WTC11 (cell line): ENCODE measurements around the gene FITM1. TPM values are rescaled to one million over a fixed set of nuclear protein-coding genes. Genes with fewer than 3 reads are reported as not detected.
A peak's percentile ranks its signal among the peaks of the same experiment; 100 is the strongest.

Experiments used
- ATF1 ChIP-seq: sonication (generic); formaldehyde crosslinking; IDR thresholded peaks from 2 replicates; pipeline ENCODE4 v1.8.1; 2023; ENCODE audit warnings: mild to moderate bottlenecking, moderate library complexity, missing genetic modification reagents
- ESRRA ChIP-seq: sonication (generic); formaldehyde crosslinking; IDR thresholded peaks from 2 replicates; pipeline ENCODE4 v1.8.1; 2022; ENCODE audit warnings: mild to moderate bottlenecking, missing genetic modification reagents, borderline replicate concordance
- FOXK1 ChIP-seq: sonication (generic); formaldehyde crosslinking; IDR thresholded peaks from 2 replicates; pipeline ENCODE4 v1.8.0; 2022; ENCODE audit warnings: mild to moderate bottlenecking, moderate library complexity, missing genetic modification reagents
- MXD4 ChIP-seq: fragments of 250-450 bp; sonication (Bioruptor Pico); IDR thresholded peaks from 2 replicates; pipeline ENCODE4 v1.8.0; 2021; ENCODE audit warnings: mild to moderate bottlenecking, moderate library complexity, borderline replicate concordance
- NR1H2 ChIP-seq: sonication (generic); formaldehyde crosslinking; IDR thresholded peaks from 2 replicates; pipeline ENCODE4 v1.9.0; 2021; ENCODE audit warnings: mild to moderate bottlenecking, moderate library complexity, missing genetic modification reagents
- NR3C1 ChIP-seq: sonication (generic); formaldehyde crosslinking; conservative IDR thresholded peaks from 2 replicates; pipeline ENCODE4 v1.8.1; 2023; ENCODE audit warnings: low read depth, mild to moderate bottlenecking, missing genetic modification reagents
- RORB ChIP-seq: fragments of 250-450 bp; sonication (Bioruptor Pico); IDR thresholded peaks from 2 replicates; pipeline ENCODE4 v1.9.0; 2021; ENCODE audit warnings: mild to moderate bottlenecking
- SMAD4 ChIP-seq: sonication (generic); formaldehyde crosslinking; IDR thresholded peaks from 2 replicates; pipeline ENCODE4 v1.8.0; 2022; ENCODE audit warnings: mild to moderate bottlenecking, missing genetic modification reagents
- SOX15 ChIP-seq: fragments of 250-450 bp; sonication (Bioruptor Pico); IDR thresholded peaks from 2 replicates; pipeline ENCODE4 v1.9.0; 2021; ENCODE audit warnings: mild to moderate bottlenecking
- TCF7 ChIP-seq: sonication (generic); formaldehyde crosslinking; IDR thresholded peaks from 2 replicates; pipeline ENCODE4 v1.8.0; 2022; ENCODE audit warnings: mild to moderate bottlenecking, low read depth, missing genetic modification reagents, moderate library complexity
- TEAD1 ChIP-seq: sonication (generic); formaldehyde crosslinking; IDR thresholded peaks from 2 replicates; pipeline ENCODE4 v1.8.0; 2022; ENCODE audit warnings: mild to moderate bottlenecking, missing genetic modification reagents
- ZBTB21 ChIP-seq: sonication (generic); formaldehyde crosslinking; IDR thresholded peaks from 2 replicates; pipeline ENCODE4 v1.8.1; 2023; ENCODE audit warnings: mild to moderate bottlenecking, missing genetic modification reagents, borderline replicate concordance
- ZNF232 ChIP-seq: sonication (generic); formaldehyde crosslinking; IDR thresholded peaks from 2 replicates; pipeline ENCODE4 v1.8.0; 2022; ENCODE audit warnings: mild to moderate bottlenecking, missing genetic modification reagents
- ZNF317 ChIP-seq: sonication (generic); formaldehyde crosslinking; IDR thresholded peaks from 2 replicates; pipeline ENCODE4 v1.8.1; 2023; ENCODE audit warnings: low read depth, mild to moderate bottlenecking, moderate library complexity, missing genetic modification reagents, borderline replicate concordance
- ZNF416 ChIP-seq: fragments of 250-450 bp; sonication (Bioruptor Pico); IDR thresholded peaks from 2 replicates; pipeline ENCODE4 v1.9.0; 2021; ENCODE audit warnings: mild to moderate bottlenecking, inconsistent platforms
- total RNA-seq: library from RNA; stranded (reverse); gene quantifications from 3 replicates; pipeline ENCODE4 v1.2.3, GENCODE V29; 2021
- TF ChIP-seq, protein P1 (sequence below): sonication (generic); formaldehyde crosslinking; IDR thresholded peaks from 2 replicates; pipeline ENCODE4 v1.8.1; 2022; ENCODE audit warnings: mild to moderate bottlenecking, moderate library complexity, missing genetic modification reagents
- TF ChIP-seq, protein P2 (sequence below): fragments of 250-450 bp; sonication (Bioruptor Pico); IDR thresholded peaks from 2 replicates; pipeline ENCODE4 v1.8.0; 2021; ENCODE audit warnings: mild to moderate bottlenecking
- TF ChIP-seq, protein P3 (sequence below): sonication (generic); formaldehyde crosslinking; IDR thresholded peaks from 2 replicates; pipeline ENCODE4 v1.8.0; 2023; ENCODE audit warnings: mild to moderate bottlenecking, missing genetic modification reagents
- TF ChIP-seq, protein P4 (sequence below): sonication (generic); formaldehyde crosslinking; IDR thresholded peaks from 2 replicates; pipeline ENCODE4 v1.8.0; 2022; ENCODE audit warnings: mild to moderate bottlenecking, missing genetic modification reagents
- TF ChIP-seq, protein P5 (sequence below): fragments of 250-450 bp; sonication (Bioruptor Pico); IDR thresholded peaks from 2 replicates; pipeline ENCODE4 v2.1.2; 2022; ENCODE audit warnings: mild to moderate bottlenecking, moderate library complexity
- TF ChIP-seq, protein P6 (sequence below): sonication (generic); formaldehyde crosslinking; IDR thresholded peaks from 2 replicates; pipeline ENCODE4 v1.8.1; 2022; ENCODE audit warnings: low read depth, mild to moderate bottlenecking, moderate library complexity, missing genetic modification reagents, borderline replicate concordance
- TF ChIP-seq, protein P7 (sequence below): sonication (generic); formaldehyde crosslinking; IDR thresholded peaks from 2 replicates; pipeline ENCODE4 v1.8.0; 2022; ENCODE audit warnings: mild to moderate bottlenecking, missing genetic modification reagents
- TF ChIP-seq, protein P8 (sequence below): sonication (generic); formaldehyde crosslinking; IDR thresholded peaks from 2 replicates; pipeline ENCODE4 v1.8.1; 2023; ENCODE audit warnings: mild to moderate bottlenecking, missing genetic modification reagents, moderate library complexity

Gene FITM1
- total RNA-seq, 1 experiment from 2014 or later, result not detected

DNA sequence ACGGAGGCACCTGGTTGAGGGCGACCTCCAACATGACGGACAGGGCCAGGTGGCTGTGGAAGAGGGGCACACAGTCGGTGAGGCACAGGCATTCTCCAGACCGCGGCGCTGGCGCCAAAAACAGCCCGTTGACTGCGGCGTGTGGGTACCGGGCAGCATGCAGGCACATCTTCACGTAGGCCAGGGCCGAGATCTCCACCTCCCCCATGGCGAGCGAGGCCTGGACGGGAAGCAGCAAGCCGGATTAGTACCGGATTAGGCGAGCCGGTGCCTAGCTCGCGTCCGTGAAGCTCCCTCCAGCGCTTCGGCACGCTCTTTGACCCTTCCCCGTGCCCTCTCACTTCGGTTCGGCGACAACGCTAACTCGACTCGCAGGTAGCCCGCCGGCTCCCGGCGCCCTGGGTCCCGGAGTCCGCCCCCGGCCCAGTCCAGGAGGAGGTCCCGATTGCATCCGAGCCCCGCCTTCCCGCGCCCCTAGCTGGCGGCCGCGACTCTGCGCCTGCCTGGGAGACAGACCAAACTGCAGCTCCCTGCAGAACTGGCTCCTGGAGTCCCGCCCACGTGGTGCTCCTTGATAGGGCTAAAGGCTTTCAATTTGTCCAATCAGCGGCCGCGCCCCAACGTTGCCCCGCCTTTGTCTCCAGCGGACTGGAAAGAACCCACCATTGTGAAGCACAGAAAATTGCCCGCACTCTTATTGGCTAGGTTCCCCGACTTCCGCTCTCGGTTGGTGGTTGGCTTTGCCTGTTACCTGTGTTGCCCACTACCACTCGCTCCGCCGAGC lies 10.8 kb downstream of the FITM1 start, which contains the start of gene EMC9 (continued):
- TF ChIP-seq, protein P1, sequence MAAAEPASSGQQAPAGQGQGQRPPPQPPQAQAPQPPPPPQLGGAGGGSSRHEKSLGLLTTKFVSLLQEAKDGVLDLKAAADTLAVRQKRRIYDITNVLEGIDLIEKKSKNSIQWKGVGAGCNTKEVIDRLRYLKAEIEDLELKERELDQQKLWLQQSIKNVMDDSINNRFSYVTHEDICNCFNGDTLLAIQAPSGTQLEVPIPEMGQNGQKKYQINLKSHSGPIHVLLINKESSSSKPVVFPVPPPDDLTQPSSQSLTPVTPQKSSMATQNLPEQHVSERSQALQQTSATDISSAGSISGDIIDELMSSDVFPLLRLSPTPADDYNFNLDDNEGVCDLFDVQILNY (CRISPR knock-in tag), result peak; percentile 84
- no peak for TF ChIP-seq ZNF317
- TF ChIP-seq, protein P2, sequence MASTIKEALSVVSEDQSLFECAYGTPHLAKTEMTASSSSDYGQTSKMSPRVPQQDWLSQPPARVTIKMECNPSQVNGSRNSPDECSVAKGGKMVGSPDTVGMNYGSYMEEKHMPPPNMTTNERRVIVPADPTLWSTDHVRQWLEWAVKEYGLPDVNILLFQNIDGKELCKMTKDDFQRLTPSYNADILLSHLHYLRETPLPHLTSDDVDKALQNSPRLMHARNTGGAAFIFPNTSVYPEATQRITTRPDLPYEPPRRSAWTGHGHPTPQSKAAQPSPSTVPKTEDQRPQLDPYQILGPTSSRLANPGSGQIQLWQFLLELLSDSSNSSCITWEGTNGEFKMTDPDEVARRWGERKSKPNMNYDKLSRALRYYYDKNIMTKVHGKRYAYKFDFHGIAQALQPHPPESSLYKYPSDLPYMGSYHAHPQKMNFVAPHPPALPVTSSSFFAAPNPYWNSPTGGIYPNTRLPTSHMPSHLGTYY, result no peak
- no peak for TF ChIP-seq TEAD1 (CRISPR knock-in tag)
- TF ChIP-seq, protein P3, sequence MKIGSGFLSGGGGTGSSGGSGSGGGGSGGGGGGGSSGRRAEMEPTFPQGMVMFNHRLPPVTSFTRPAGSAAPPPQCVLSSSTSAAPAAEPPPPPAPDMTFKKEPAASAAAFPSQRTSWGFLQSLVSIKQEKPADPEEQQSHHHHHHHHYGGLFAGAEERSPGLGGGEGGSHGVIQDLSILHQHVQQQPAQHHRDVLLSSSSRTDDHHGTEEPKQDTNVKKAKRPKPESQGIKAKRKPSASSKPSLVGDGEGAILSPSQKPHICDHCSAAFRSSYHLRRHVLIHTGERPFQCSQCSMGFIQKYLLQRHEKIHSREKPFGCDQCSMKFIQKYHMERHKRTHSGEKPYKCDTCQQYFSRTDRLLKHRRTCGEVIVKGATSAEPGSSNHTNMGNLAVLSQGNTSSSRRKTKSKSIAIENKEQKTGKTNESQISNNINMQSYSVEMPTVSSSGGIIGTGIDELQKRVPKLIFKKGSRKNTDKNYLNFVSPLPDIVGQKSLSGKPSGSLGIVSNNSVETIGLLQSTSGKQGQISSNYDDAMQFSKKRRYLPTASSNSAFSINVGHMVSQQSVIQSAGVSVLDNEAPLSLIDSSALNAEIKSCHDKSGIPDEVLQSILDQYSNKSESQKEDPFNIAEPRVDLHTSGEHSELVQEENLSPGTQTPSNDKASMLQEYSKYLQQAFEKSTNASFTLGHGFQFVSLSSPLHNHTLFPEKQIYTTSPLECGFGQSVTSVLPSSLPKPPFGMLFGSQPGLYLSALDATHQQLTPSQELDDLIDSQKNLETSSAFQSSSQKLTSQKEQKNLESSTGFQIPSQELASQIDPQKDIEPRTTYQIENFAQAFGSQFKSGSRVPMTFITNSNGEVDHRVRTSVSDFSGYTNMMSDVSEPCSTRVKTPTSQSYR, result no peak; the same call in 1 of the 2 replicates
- TF ChIP-seq ZBTB21, result peak; percentile 55; the same call in 1 of the 2 replicates
- no peak for TF ChIP-seq RORB (CRISPR knock-in tag)
- TF ChIP-seq, protein P4, sequence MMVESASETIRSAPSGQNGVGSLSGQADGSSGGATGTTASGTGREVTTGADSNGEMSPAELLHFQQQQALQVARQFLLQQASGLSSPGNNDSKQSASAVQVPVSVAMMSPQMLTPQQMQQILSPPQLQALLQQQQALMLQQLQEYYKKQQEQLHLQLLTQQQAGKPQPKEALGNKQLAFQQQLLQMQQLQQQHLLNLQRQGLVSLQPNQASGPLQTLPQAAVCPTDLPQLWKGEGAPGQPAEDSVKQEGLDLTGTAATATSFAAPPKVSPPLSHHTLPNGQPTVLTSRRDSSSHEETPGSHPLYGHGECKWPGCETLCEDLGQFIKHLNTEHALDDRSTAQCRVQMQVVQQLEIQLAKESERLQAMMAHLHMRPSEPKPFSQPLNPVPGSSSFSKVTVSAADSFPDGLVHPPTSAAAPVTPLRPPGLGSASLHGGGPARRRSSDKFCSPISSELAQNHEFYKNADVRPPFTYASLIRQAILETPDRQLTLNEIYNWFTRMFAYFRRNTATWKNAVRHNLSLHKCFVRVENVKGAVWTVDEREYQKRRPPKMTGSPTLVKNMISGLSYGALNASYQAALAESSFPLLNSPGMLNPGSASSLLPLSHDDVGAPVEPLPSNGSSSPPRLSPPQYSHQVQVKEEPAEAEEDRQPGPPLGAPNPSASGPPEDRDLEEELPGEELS (CRISPR knock-in tag), result no peak; the same call in 1 of the 2 replicates
- TF ChIP-seq TCF7 (CRISPR knock-in tag), result 0 out of 2 replicates have a peak, but pooled peaks have one; percentile 37
- TF ChIP-seq ESRRA, result 0 out of 2 replicates have a peak, but pooled peaks have one; percentile 39
- TF ChIP-seq, protein P5, sequence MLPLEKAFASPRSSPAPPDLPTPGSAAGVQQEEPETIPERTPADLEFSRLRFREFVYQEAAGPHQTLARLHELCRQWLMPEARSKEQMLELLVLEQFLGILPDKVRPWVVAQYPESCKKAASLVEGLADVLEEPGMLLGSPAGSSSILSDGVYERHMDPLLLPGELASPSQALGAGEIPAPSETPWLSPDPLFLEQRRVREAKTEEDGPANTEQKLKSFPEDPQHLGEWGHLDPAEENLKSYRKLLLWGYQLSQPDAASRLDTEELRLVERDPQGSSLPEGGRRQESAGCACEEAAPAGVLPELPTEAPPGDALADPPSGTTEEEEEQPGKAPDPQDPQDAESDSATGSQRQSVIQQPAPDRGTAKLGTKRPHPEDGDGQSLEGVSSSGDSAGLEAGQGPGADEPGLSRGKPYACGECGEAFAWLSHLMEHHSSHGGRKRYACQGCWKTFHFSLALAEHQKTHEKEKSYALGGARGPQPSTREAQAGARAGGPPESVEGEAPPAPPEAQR (CRISPR knock-in tag), result no peak
- TF ChIP-seq NR3C1, result no peak
- no peak for TF ChIP-seq ATF1 (CRISPR knock-in tag)
- TF ChIP-seq ZNF232 (CRISPR knock-in tag), result no peak; the same call in 1 of the 2 replicates
- no peak for TF ChIP-seq SOX15 (CRISPR knock-in tag)
- TF ChIP-seq MXD4, result no peak
- TF ChIP-seq, protein P6, sequence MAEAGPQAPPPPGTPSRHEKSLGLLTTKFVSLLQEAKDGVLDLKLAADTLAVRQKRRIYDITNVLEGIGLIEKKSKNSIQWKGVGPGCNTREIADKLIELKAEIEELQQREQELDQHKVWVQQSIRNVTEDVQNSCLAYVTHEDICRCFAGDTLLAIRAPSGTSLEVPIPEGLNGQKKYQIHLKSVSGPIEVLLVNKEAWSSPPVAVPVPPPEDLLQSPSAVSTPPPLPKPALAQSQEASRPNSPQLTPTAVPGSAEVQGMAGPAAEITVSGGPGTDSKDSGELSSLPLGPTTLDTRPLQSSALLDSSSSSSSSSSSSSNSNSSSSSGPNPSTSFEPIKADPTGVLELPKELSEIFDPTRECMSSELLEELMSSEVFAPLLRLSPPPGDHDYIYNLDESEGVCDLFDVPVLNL, result 0 out of 2 replicates have a peak, but pooled peaks have one; percentile 53
- peak; percentile 11; the same call in 1 of the 2 replicates for TF ChIP-seq FOXK1 (CRISPR knock-in tag)
- TF ChIP-seq SMAD4 (CRISPR knock-in tag), result no peak
- TF ChIP-seq, protein P7, sequence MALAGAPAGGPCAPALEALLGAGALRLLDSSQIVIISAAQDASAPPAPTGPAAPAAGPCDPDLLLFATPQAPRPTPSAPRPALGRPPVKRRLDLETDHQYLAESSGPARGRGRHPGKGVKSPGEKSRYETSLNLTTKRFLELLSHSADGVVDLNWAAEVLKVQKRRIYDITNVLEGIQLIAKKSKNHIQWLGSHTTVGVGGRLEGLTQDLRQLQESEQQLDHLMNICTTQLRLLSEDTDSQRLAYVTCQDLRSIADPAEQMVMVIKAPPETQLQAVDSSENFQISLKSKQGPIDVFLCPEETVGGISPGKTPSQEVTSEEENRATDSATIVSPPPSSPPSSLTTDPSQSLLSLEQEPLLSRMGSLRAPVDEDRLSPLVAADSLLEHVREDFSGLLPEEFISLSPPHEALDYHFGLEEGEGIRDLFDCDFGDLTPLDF (CRISPR knock-in tag), result no peak
- TF ChIP-seq, protein P8, sequence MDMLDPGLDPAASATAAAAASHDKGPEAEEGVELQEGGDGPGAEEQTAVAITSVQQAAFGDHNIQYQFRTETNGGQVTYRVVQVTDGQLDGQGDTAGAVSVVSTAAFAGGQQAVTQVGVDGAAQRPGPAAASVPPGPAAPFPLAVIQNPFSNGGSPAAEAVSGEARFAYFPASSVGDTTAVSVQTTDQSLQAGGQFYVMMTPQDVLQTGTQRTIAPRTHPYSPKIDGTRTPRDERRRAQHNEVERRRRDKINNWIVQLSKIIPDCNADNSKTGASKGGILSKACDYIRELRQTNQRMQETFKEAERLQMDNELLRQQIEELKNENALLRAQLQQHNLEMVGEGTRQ (CRISPR knock-in tag), result peak; percentile 89
- TF ChIP-seq ZNF416, result 0 out of 2 replicates have a peak, but pooled peaks have one; percentile 31
- TF ChIP-seq NR1H2, result no peak
